Right lung (tissue), 5 donors: ENCODE data around the gene FATE1. TPM values are rescaled to one million over a fixed set of nuclear protein-coding genes. Genes with fewer than 3 reads are reported as not detected.

Experiments
- DNase-seq, 2 donors: peaks; one replicate each; pipeline ENCODE4 v3.0.0-alpha.2; 2013
- polyA plus RNA-seq, 5 donors: library from polyadenylated mRNA; unstranded; fragments of 120-200 nt; gene quantifications; one replicate each; pipeline versions ENCODE4 v1.2.1 to v1.2.3, GENCODE V29; 2013; ENCODE audit warnings: inconsistent platforms in 1 of 5, low replicate concordance in 1 of 5; ENCODE audit not compliant: insufficient read length in 5 of 5, insufficient read depth in 1 of 5

The FATE1 gene
- polyA plus RNA-seq, 5 donors = 0.16 to 0.41 (median 0.27) TPM

GRCh38 chrX:151742311-151742710, 26.5 kb downstream of the FATE1 start:
- no peak for DNase-seq

- DNase-seq = no peak
Observed at GRCh38 chrX:151743651-151744470, 28.0 kb downstream of the FATE1 start.

GRCh38 chrX:151745651-151746050, 29.8 kb downstream of the FATE1 start:
- DNase-seq = no peak

GRCh38 chrX:151746502-151746901, 30.7 kb downstream of the FATE1 start:
- no peak for DNase-seq

- DNase-seq = no peak
Observed at GRCh38 chrX:151750511-151750910, 34.7 kb downstream of the FATE1 start.

- no peak for DNase-seq
Observed at GRCh38 chrX:151752847-151753246, 37.0 kb downstream of the FATE1 start.

GRCh38 chrX:151753313-151754046, 37.6 kb downstream of the FATE1 start:
- DNase-seq = peak; percentile 39 to 45

GRCh38 chrX:151754047-151754429, 38.2 kb downstream of the FATE1 start:
- no peak for DNase-seq

GRCh38 chrX:151754641-151755215, 38.9 kb downstream of the FATE1 start:
- DNase-seq = no peak

- no peak for DNase-seq
Observed at GRCh38 chrX:151759041-151759708, 43.3 kb downstream of the FATE1 start.

GRCh38 chrX:151762802-151763201, 47.0 kb downstream of the FATE1 start:
- no peak for DNase-seq

- no peak for DNase-seq
Observed at GRCh38 chrX:151763711-151764110, 47.9 kb downstream of the FATE1 start.

- no peak for DNase-seq
Observed at GRCh38 chrX:151765026-151765425, 49.2 kb downstream of the FATE1 start.

GRCh38 chrX:151771726-151772125, 55.9 kb downstream of the FATE1 start:
- no peak for DNase-seq

Other genes with a start within 250 kb of the FATE1 start
- gene PASD1, start 152.4 kb upstream of the FATE1 start, polyA plus RNA-seq = under 1 TPM; 0.06 to 0.16 (median 0.09) TPM
- gene PRRG3, start 20.6 kb upstream of the FATE1 start, polyA plus RNA-seq = 10 to 100 TPM in 4 of 5 donors, 1 to 10 TPM in 1; 8.2 to 14.4 (median 13.0) TPM
- not detected for gene CNGA2, start 18.7 kb downstream of the FATE1 start, polyA plus RNA-seq
- not detected for gene MAGEA4, start 196.9 kb downstream of the FATE1 start, polyA plus RNA-seq